GM12878 (cell line): ENCODE data around the gene DLK2. TPM values are rescaled to one million over a fixed set of nuclear protein-coding genes. Genes with fewer than 3 reads are reported as not detected.

Experiments
- ATAC-seq: fragments of 200-7000 bp; cut with Tn5 transposase; 3 replicates; pipeline ENCODE4 v1.9.1; 2020; ENCODE audit warnings: mild to moderate bottlenecking, moderate library complexity
- BruUV-seq: library from RNA; stranded (reverse); fragments of 400-500 nt; replicated peaks from 2 replicates; lab custom pipeline; 2021; lab: Mats Ljungman, UMichigan
- CTCF ChIA-PET: fragments of 300-600 bp; sonication (Branson Sonifier 250); formaldehyde crosslinking; extraction: SDS; loops from one replicate; lab custom pipeline; 2021; ENCODE audit warnings: inconsistent platforms; lab: Yijun Ruan, JAX
- POLR2A ChIA-PET: fragments of 350-600 bp; formaldehyde crosslinking; extraction: SDS; loops from one replicate; lab custom pipeline; 2021; ENCODE audit warnings: inconsistent platforms; lab: Charles Lee
- RAD21 ChIA-PET: fragments of 300-600 bp; sonication (Branson Sonifier 250); formaldehyde crosslinking; loops from one replicate; lab custom pipeline; 2023; ENCODE audit warnings: antibody characterized with exemption; ENCODE audit not compliant: unreplicated experiment; lab: Charles Lee
- SMC1A ChIA-PET: fragments of 300-600 bp; sonication (Branson Sonifier 250); formaldehyde crosslinking; loops from one replicate; lab custom pipeline; 2023; ENCODE audit not compliant: unreplicated experiment, uncharacterized antibody; lab: Charles Lee
- DNase-seq: peaks from one replicate; pipeline ENCODE4 v3.0.0-alpha.2; 2011; ENCODE audit warnings: low read depth, low spot score
- FAIRE-seq: peaks from 3 replicates; lab custom pipeline; 2011; peaks lifted over from hg19 to GRCh38; lab: Jason Lieb, UNC
- H2AFZ ChIP-seq: 2 replicates; pipeline ENCODE4 v1.6.0; 2011; ENCODE audit warnings: low read depth, low read length, control low read depth; ENCODE audit not compliant: control insufficient read depth
- H3K27ac ChIP-seq: 2 replicates; pipeline ENCODE4 v1.5.1; 2011; ENCODE audit warnings: control low read depth; ENCODE audit not compliant: control insufficient read depth, insufficient read depth
- H3K27me3 ChIP-seq, 2 experiments: replicated peaks in 1 of 2; 2 replicates each; pipeline versions ENCODE4 v1.6.0 to v1.6.1; 2011; ENCODE audit warnings: low read length in 1 of 2; ENCODE audit not compliant: control insufficient read depth in 2 of 2, insufficient read depth in 2 of 2
- H3K36me3 ChIP-seq, 2 experiments: 2 replicates each; pipeline ENCODE4 v1.5.1; 2011; ENCODE audit warnings: low read length in 1 of 2; ENCODE audit not compliant: control insufficient read depth in 2 of 2, insufficient read depth in 2 of 2
- H3K4me1 ChIP-seq: 2 replicates; pipeline ENCODE4 v1.6.1; 2011; ENCODE audit warnings: mild to moderate bottlenecking, low read length, moderate library complexity, mixed read lengths; ENCODE audit not compliant: control insufficient read depth, insufficient read depth
- H3K4me2 ChIP-seq: 2 replicates; pipeline ENCODE4 v1.6.0; 2011; ENCODE audit warnings: control low read depth; ENCODE audit not compliant: control insufficient read depth, insufficient read depth
- H3K4me3 ChIP-seq: fragments of 200-600 bp; sonication (generic); 2 replicates; pipeline ENCODE4 v1.5.1; 2016
- H3K79me2 ChIP-seq: 2 replicates; pipeline ENCODE4 v1.6.0; 2011; ENCODE audit warnings: low read length; ENCODE audit not compliant: control insufficient read depth, insufficient read depth
- H3K9ac ChIP-seq: 2 replicates; pipeline ENCODE4 v1.8.0; 2011; ENCODE audit warnings: low read length, control low read depth, mixed read lengths; ENCODE audit not compliant: control insufficient read depth, insufficient read depth
- H3K9me3 ChIP-seq: replicated peaks from 3 replicates; pipeline ENCODE4 v1.5.1; 2011; ENCODE audit warnings: mild to moderate bottlenecking, low read length; ENCODE audit not compliant: control insufficient read depth, insufficient read depth
- H4K20me1 ChIP-seq: 2 replicates; pipeline ENCODE4 v1.6.0; 2011; ENCODE audit not compliant: control insufficient read depth, insufficient read depth
- CHD2 ChIP-seq: IDR thresholded peaks from 2 replicates; pipeline ENCODE4 v1.6.1; 2011; ENCODE audit warnings: low read depth, low read length, improper control_type of control experiment, borderline replicate concordance
- KAT2A ChIP-seq: conservative IDR thresholded peaks from 2 replicates; pipeline ENCODE4 v1.6.1; 2011; ENCODE audit warnings: low read depth, low read length; ENCODE audit not compliant: control insufficient read depth
- KDM1A ChIP-seq: fragments of 200-600 bp; sonication (generic); IDR thresholded peaks from 2 replicates; pipeline ENCODE4 v1.6.1; 2016; ENCODE audit warnings: borderline replicate concordance
- NRF1 ChIP-seq: conservative IDR thresholded peaks from 2 replicates; pipeline ENCODE4 v1.6.1; 2011; ENCODE audit warnings: mild to moderate bottlenecking, low read depth, low read length, improper control_type of control experiment
- RAD21 ChIP-seq: IDR thresholded peaks from 2 replicates; pipeline ENCODE4 v1.6.1; 2011; ENCODE audit warnings: mild to moderate bottlenecking, low read depth, low read length, moderate library complexity; ENCODE audit not compliant: insufficient read depth
- RBBP5 ChIP-seq: fragments of 200-600 bp; sonication (generic); conservative IDR thresholded peaks from 2 replicates; pipeline ENCODE4 v1.6.1; 2016
- TCF12 ChIP-seq: IDR thresholded peaks from 2 replicates; pipeline ENCODE4 v1.6.1; 2011; ENCODE audit warnings: low read depth, mild to moderate bottlenecking, low read length
- ZNF207 ChIP-seq: fragments of 450-650 bp; IDR thresholded peaks from 2 replicates; pipeline ENCODE4 v1.6.1; 2014; ENCODE audit warnings: antibody characterized with exemption, mild to moderate bottlenecking, borderline replicate concordance
- WGBS: methylation state at CpG from one replicate; pipeline ENCODE4 v1.1.6; 2016; ENCODE audit warnings: low lambda C conversion rate; ENCODE audit not compliant: insufficient replicate concordance, insufficient coverage; ENCODE audit errors: missing lambda C conversion rate; 5-methylcytosine and 5-hydroxymethylcytosine counted together
- in situ Hi-C: fragments of 300-500 bp; cut with MboI; formaldehyde crosslinking; loops from 9 replicates; pipeline ENCODE4 v1.14.3; 2018; ENCODE audit warnings: mixed read lengths
- intact Hi-C: fragments of 100-400 bp; cut with micrococcal nuclease; formaldehyde crosslinking; loops from one replicate; pipeline ENCODE4 v1.14.2; 2022; ENCODE audit not compliant: unreplicated experiment
- polyA plus RNA-seq, 11 experiments: library from polyadenylated mRNA; depleted of rRNA in 4 of 11; unstranded in 6 of 11; stranded (reverse) in 5 of 11; fragments of >200 nt; fragmentation: Nextera tagmentation in 4 of 11; fragmentation: Illumina TruSeq in 1 of 11; extraction: Ambion mirVana in 4 of 11; extraction: Trizol in 1 of 11; gene quantifications; 1 replicate in 1 of 11; 2 replicates in 10 of 11; pipeline versions ENCODE4 v1.2.1 to v1.2.3, GENCODE V29; 2011 to 2016; ENCODE audit warnings: inconsistent platforms in 2 of 11, missing spikeins in 2 of 11, low read depth in 1 of 11
- total RNA-seq, 4 experiments: library from RNA; depleted of rRNA in 3 of 4; stranded (reverse); fragments of >200 nt in 3 of 4; fragmentation: Illumina TruSeq in 1 of 4; extraction: Trizol in 1 of 4; gene quantifications; 2 replicates each; pipeline versions ENCODE4 v1.2.1 to v1.2.3, GENCODE V29; 2013 to 2021
- TF ChIP-seq, protein P1 (sequence below): fragments of 450-650 bp; formaldehyde crosslinking; IDR thresholded peaks from 2 replicates; pipeline ENCODE4 v1.4.0; 2020; ENCODE audit warnings: mild to moderate bottlenecking, moderate library complexity

Gene DLK2
- total and polyA plus RNA-seq, 10 of the 15 experiments (the other 5 are each of a cell fraction or from before 2014, with no cell fraction given) = 0.03 to 0.55 (median 0.38) TPM; not detected in 4

DNA sequence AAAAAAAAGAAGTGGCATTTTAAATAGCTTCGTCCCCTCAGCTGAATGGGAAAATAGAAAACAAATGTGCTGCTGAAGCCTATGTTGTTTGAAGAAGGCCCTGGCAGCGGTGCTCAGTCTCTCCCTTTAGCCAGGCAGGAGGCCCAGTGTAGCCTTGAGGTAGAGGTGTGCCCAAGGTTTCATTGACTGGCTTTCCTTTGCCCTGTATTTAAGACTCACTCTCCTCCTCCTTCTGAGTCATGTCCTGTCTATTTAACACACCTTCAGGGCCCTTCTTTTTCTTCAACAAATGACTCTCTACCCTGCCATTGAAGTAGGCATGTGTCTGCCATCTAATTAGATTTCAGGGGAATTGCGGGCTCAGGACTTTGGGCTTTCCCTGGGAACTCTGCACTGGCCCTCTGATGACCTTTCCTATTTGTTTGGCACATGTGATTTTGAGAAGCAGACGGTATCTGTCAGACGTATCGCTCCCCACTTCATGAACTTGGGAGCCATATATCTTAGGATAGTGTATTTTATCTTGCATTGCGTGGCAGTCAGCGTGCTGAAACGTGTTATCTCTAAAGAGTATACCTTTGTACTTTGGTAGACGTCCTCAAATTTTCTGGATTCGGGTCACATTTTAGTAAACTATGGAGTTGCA, 26.4 kb upstream of the DLK2 start:
- WGBS = 92% methylated on average over 11 of the region's 11 CpGs
- Histone ChIP-seq H3K4me2 (no peak overlapping the region), H3K9ac (no peak overlapping the region), H3K27me3 (no peaks in the 10 kb centered on the region), H4K20me1 (no peaks in the 10 kb centered on the region), H3K9me3 (no peaks in the 10 kb centered on the region), H3K27ac (no peak overlapping the region), H3K4me1 (peaks cover 4% of the 10 kb centered on the region), H2AFZ (no peak overlapping the region), H3K4me3 (no peak overlapping the region), H3K79me2 (peaks cover 10% of the 10 kb centered on the region), H3K36me3 (no peaks in the 10 kb centered on the region)
- TF ChIP-seq KDM1A (no peak), CHD2 (no peak), RBBP5 (no peak), RAD21 (no peak), ZNF207 (no peak), TCF12 (no peak), NRF1 (no peak), KAT2A (no peak)
- TF ChIP-seq, protein P1, sequence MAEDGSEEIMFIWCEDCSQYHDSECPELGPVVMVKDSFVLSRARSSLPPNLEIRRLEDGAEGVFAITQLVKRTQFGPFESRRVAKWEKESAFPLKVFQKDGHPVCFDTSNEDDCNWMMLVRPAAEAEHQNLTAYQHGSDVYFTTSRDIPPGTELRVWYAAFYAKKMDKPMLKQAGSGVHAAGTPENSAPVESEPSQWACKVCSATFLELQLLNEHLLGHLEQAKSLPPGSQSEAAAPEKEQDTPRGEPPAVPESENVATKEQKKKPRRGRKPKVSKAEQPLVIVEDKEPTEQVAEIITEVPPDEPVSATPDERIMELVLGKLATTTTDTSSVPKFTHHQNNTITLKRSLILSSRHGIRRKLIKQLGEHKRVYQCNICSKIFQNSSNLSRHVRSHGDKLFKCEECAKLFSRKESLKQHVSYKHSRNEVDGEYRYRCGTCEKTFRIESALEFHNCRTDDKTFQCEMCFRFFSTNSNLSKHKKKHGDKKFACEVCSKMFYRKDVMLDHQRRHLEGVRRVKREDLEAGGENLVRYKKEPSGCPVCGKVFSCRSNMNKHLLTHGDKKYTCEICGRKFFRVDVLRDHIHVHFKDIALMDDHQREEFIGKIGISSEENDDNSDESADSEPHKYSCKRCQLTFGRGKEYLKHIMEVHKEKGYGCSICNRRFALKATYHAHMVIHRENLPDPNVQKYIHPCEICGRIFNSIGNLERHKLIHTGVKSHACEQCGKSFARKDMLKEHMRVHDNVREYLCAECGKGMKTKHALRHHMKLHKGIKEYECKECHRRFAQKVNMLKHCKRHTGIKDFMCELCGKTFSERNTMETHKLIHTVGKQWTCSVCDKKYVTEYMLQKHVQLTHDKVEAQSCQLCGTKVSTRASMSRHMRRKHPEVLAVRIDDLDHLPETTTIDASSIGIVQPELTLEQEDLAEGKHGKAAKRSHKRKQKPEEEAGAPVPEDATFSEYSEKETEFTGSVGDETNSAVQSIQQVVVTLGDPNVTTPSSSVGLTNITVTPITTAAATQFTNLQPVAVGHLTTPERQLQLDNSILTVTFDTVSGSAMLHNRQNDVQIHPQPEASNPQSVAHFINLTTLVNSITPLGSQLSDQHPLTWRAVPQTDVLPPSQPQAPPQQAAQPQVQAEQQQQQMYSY (CRISPR knock-in tag) = no peak
- ChIA-PET SMC1A (no interaction called here), POLR2A (interaction anchor here (0.6 kb wide), 2 partner anchors 99 to 253 kb away, joined by 5 to 7 read pairs; no protein-coding TSS in a partner anchor), RAD21 (no interaction called here), CTCF (interaction anchor here (0.7 to 2.2 kb wide), 2 partner anchors 25 to 143 kb away, joined by 3 to 10 read pairs; no protein-coding TSS in a partner anchor)
- FAIRE-seq = no peak
- in situ Hi-C loops = no loop called here
- ATAC-seq = no peak
- TSS peak; percentile 27 for BruUV-seq
- intact Hi-C loops = no loop called here
- no peak for DNase-seq
